Uterus (tissue), 4 donors: Measurements from ENCODE around the gene LYPD6B. TPM values are rescaled to one million over a fixed set of nuclear protein-coding genes. Genes with fewer than 3 reads are reported as not detected.

Source experiments
- DNase-seq, 2 donors: peaks; one replicate each; pipeline ENCODE4 v3.0.0-alpha.2; 2019 to 2020
- H3K27ac ChIP-seq, 2 donors: fragments of 200-600 bp; sonication (generic); 1 replicate in 1 of 2; 2 replicates in 1 of 2; pipeline ENCODE4 v1.5.1; 2016 to 2018
- H3K27me3 ChIP-seq, 2 donors: fragments of 200-600 bp; sonication (generic); one replicate each; pipeline ENCODE4 v1.5.1; 2018 to 2019; ENCODE audit warnings: control low read depth in 1 of 2
- H3K36me3 ChIP-seq, 2 donors: fragments of 200-600 bp; sonication (generic); one replicate each; pipeline ENCODE4 v1.5.1; 2019; ENCODE audit warnings: control low read depth in 1 of 2
- H3K4me1 ChIP-seq, 2 donors: fragments of 200-600 bp; sonication (generic); one replicate each; pipeline ENCODE4 v1.5.1; 2018 to 2019; ENCODE audit warnings: control low read depth in 1 of 2
- H3K4me3 ChIP-seq, 2 donors: fragments of 200-600 bp; sonication (generic); 1 replicate in 1 of 2; 2 replicates in 1 of 2; pipeline ENCODE4 v1.5.1; 2018 to 2019; ENCODE audit warnings: mild to moderate bottlenecking in 1 of 2
- H3K9me3 ChIP-seq, 2 donors: fragments of 200-600 bp; sonication (generic); one replicate each; pipeline ENCODE4 v1.5.1; 2019; ENCODE audit warnings: control low read depth in 1 of 2
- CTCF ChIP-seq, 4 experiments: fragments of 200-600 bp in 2 of 4; fragments of 450-650 bp in 2 of 4; sonication (generic) in 2 of 4; IDR thresholded peaks; one replicate each; pipeline ENCODE4 v1.5.1; 2016 to 2019; ENCODE audit warnings: antibody characterized with exemption in 4 of 4, mild to moderate bottlenecking in 2 of 4, moderate library complexity in 1 of 4
- POLR2A ChIP-seq, 2 donors: fragments of 450-650 bp; IDR thresholded peaks; one replicate each; pipeline ENCODE4 v1.6.1; 2016; ENCODE audit warnings: antibody characterized with exemption in 2 of 2, mild to moderate bottlenecking in 1 of 2, moderate library complexity in 1 of 2
- intact Hi-C: fragments of 100-400 bp; cut with DNase I; formaldehyde crosslinking; loops from one replicate; pipeline ENCODE4 v1.15.1; 2023; ENCODE audit warnings: low total_unique reads
- total RNA-seq, 4 donors: library from RNA; depleted of rRNA in 3 of 4; stranded (reverse); fragments of >200 nt in 3 of 4; gene quantifications; one replicate each; pipeline versions ENCODE4 v1.1.0 to v1.2.4, GENCODE V29; 2014 to 2023
- donor health status: DM: yes; HTN: yes; CAD: no.

Gene LYPD6B
- total RNA-seq, 4 donors from 2014 or later, result 0.27 to 9.8 TPM; not detected in 2

GRCh38 chr2:149148194-149149006 is 109.9 kb downstream of the LYPD6B start:
- no peak overlapping the region for H3K27ac ChIP-seq
- TF ChIP-seq CTCF (IDR thresholded peaks at IDR 0.05), result no peak
- H3K4me3 ChIP-seq, result no peak overlapping the region
- intact Hi-C loops, result no loop called here
- no peaks in the 10 kb centered on the region for H3K4me1 ChIP-seq
- no peaks in the 10 kb centered on the region for H3K9me3 ChIP-seq
- no peaks in the 10 kb centered on the region for H3K36me3 ChIP-seq
- DNase-seq, result no peak
- no peaks in the 10 kb centered on the region for H3K27me3 ChIP-seq

GRCh38 chr2:149149007-149149297 is 110.5 kb downstream of the LYPD6B start:
- intact Hi-C loops, result no loop called here
- Histone ChIP-seq H3K27ac (no peak overlapping the region), H3K4me1 (no peaks in the 10 kb centered on the region), H3K27me3 (no peaks in the 10 kb centered on the region), H3K9me3 (no peaks in the 10 kb centered on the region), H3K36me3 (no peaks in the 10 kb centered on the region), H3K4me3 (no peak overlapping the region)
- DNase-seq, result no peak
- TF ChIP-seq CTCF (IDR thresholded peaks at IDR 0.05) (no peak), POLR2A (IDR thresholded peaks at IDR 0.05) (no peak)

- Histone ChIP-seq H3K27ac (no peak overlapping the region), H3K4me3 (no peak overlapping the region), H3K36me3 (no peaks in the 10 kb centered on the region), H3K9me3 (no peaks in the 10 kb centered on the region), H3K27me3 (no peaks in the 10 kb centered on the region), H3K4me1 (no peaks in the 10 kb centered on the region)
- TF ChIP-seq POLR2A (IDR thresholded peaks at IDR 0.05), result no peak
- TF ChIP-seq CTCF (IDR thresholded peaks at IDR 0.05), result no peak
- intact Hi-C loops, result no loop called here
- no peak for DNase-seq
Observed at GRCh38 chr2:149152469-149152953, 114.0 kb downstream of the LYPD6B start.

GRCh38 chr2:149155196-149155969 is 116.9 kb downstream of the LYPD6B start:
- Histone ChIP-seq H3K4me3 (no peak overlapping the region), H3K9me3 (no peaks in the 10 kb centered on the region), H3K4me1 (no peaks in the 10 kb centered on the region), H3K36me3 (no peaks in the 10 kb centered on the region), H3K27ac (no peak overlapping the region), H3K27me3 (no peaks in the 10 kb centered on the region)
- TF ChIP-seq POLR2A (IDR thresholded peaks at IDR 0.05) (no peak), CTCF (IDR thresholded peaks at IDR 0.05) (no peak)
- intact Hi-C loops, result no loop called here
- no peak for DNase-seq

GRCh38 chr2:149155988-149156387 is 117.5 kb downstream of the LYPD6B start:
- intact Hi-C loops, result no loop called here
- DNase-seq, result no peak
- H3K36me3 ChIP-seq, result no peaks in the 10 kb centered on the region
- H3K27me3 ChIP-seq, result no peaks in the 10 kb centered on the region
- H3K4me3 ChIP-seq, result no peak overlapping the region
- no peaks in the 10 kb centered on the region for H3K9me3 ChIP-seq
- no peak for TF ChIP-seq POLR2A (IDR thresholded peaks at IDR 0.05)
- TF ChIP-seq CTCF (IDR thresholded peaks at IDR 0.05), result no peak
- no peaks in the 10 kb centered on the region for H3K4me1 ChIP-seq
- no peak overlapping the region for H3K27ac ChIP-seq
